GM18502 (cell line): ENCODE measurements around the gene TTLL9.

Experiments
- ATAC-seq: cut with Tn5 transposase; IDR thresholded peaks from one replicate; pipeline ENCODE4 v1.9.1; 2021; ENCODE audit warnings: mild to moderate bottlenecking; ENCODE audit not compliant: unreplicated experiment, poor library complexity

Gene TTLL9

DNA sequence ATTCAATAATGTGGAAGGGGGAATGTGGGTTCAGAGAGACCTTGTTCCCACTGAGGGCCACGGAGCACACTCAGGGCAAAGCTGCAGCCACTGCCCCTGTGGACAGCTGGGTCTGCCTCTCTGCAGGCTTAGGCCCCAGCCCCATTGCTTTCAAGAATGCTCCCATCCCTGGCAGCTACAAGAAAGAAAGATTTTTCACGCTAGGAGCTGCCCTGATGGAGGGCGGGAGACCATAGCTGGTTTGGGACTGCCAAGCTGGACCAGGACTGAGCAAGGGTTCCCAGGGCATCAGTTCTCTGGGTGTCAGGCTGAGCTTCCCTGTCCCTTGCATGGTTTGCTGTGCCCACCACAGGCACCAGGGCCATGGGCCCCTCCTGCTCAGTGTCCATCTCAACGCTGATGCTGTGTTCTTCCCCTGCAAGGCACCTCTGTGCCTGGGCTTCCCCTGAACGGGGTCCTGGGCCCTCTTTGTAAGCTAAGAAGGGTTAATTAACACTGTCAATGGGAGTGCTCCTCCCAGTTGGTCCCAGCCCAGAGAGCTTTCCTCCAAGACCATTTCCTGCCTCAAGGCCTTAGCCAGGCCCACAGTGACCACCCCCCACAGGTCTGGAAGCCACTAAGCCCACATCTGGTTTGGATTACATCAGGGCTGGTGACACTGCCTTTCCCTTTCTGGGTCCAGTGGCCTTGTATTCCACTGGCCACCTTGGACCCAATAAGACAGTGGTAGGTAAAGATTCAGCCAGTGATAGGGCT lies 33.4 kb upstream of the TTLL9 start:
- no peak for ATAC-seq

GRCh38 chr20:31837896-31838397 lies 32.5 kb upstream of the TTLL9 start:
- no peak for ATAC-seq

GRCh38 chr20:31838646-31839292 lies 31.7 kb upstream of the TTLL9 start:
- ATAC-seq: no peak

DNA sequence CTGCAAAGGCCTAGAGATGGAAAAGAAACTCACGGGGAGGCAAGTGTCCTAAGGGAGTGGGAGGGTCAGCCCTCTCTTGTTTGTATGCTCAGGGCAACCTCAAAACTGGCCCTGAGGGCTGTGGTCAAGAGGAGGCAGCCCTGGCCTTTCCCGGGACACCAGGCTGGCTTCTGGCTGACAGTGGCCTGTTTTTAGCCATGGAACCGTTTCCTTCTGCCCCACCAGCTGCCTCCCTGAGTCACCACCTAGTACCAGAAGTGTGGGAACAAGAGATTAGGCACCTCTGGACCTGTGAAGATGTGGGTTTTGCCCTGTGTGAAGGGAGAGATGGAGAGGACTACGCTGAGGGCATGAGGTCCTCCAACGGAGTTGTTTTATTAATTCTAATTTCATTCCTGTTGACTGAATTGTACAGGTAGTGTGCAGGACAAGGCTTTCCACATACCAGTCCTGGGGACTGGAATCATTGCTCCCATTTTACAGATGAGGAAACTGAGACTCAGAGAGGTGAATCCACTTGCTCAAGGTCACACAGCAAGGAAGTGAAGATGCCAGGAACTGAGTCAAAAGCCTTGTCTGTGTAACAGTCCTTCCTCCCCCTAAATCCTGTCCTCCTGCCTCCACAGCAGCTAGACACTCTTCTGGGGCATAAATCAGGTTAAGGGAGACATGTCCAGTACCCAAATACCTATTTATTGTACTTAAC lies 30.5 kb upstream of the TTLL9 start:
- ATAC-seq: no peak

- ATAC-seq: no peak
Observed at GRCh38 chr20:31840906-31841816, 29.3 kb upstream of the TTLL9 start.

- no peak for ATAC-seq
Observed at GRCh38 chr20:31841928-31842327, 28.5 kb upstream of the TTLL9 start.

DNA sequence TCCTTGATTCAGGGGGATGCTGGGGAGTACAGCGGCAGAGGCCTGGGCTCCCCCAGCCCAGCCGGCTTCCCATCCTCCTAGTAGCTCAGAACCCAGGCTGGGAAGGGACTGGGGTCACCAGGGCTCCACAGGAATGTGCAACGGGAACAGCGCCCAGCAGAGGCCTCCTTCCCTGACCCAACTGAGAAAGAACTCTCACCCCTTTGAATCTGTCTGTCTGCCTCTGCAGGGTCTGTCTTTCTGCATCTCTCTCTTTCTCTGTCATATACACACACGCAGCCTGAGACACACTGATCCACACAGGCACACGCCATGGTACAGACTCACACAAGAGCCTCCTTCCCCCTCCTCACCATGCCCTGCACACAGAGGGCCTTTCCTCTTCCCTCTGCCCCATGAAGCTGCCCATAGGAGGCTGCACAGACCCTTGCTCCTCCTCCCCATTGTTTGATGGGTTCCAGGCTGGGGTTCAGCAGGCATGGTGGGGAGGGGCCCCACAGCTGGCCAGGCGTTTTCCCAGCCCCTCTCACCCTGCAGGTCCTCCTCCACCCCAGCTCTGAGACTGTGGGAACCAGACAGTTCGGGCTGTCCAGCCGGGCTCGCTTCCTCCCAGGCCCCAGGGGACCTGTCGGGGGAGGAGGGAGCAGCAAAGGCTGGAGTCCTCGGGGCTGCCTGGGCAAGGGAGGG lies 27.8 kb upstream of the TTLL9 start:
- no peak for ATAC-seq

- no peak for ATAC-seq
Observed at GRCh38 chr20:31843288-31843687, 27.1 kb upstream of the TTLL9 start.

DNA sequence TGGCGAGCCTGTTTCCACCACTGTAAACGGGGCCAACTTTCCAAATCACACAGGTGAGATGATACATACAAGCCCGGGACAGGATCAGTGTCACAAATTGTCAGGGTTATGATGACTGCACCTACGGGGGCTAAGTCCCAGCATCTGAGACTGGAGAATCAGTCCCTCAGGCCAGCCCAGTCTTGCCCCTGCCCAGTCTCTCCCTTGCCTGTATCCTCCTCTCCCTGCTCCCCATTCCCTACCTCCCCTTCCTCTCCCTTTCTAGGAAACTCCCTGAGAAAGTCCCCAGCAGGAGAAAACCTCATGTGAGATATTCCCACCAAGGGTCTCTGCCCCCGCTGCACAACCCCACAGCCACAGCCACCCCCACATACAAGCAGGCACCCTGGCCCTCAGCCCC lies 26.6 kb upstream of the TTLL9 start:
- no peak for ATAC-seq

DNA sequence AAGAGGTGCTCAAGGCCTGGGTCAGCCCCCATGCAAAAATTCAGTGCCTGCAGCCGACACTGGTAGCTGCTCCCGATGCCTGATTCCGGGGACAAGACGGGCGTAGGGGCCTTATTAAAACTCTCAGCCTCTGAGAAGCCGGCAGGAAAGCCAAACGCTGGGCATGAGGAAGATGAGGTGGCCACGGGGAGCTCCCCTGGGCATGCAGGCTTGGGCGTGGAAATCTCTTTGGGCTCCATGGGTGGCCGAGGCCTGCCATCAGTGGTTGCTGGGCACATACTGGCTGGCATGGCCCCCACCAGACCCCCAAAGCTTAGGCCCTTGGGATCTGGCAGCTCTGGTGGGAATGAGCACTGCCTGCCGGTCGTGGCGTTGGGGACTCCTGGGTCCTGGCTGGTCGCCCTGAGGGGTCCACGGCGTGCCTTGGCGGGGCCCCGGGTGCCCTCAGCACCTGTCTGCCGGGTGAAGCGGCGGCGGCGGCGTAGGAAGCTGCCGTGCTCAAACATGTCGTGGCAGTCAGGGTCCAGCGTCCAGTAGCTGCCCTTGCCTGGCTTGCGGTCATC lies 25.6 kb upstream of the TTLL9 start:
- no peak for ATAC-seq

DNA sequence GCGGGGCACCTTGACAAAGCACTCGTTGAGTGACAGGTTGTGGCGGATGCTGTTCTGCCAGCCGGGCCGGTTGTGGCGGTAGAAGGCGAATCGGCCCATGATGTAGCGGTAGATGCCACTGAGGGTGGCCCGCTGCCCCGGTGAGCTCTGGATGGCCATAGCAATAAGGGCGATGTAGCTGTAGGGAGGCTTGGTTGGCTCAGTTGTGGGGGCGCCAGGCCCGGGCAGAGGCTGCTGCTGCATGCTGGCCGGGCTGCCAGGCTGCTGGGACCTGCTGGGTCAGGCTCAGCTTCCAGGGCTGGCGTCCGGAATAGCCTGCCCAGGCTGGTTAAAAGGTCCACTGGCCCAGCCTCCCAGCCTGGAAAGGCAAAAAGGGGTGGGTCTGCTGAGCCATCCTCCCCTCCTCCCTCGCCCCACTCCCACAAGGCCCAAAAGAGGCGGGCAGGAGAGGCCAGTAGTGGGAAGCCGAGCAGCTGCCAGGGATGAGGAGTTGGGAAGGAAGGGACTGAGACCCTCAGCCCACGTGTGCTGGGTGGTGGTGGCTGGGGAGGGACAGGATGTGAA lies 25.1 kb upstream of the TTLL9 start, which contains the start of gene FOXS1:
Gene FOXS1, minus strand, starts transcription at position 305 of the 564 bp plus-strand sequence. Its CDS starts 62 bp downstream, at position 243.
- ATAC-seq: no peak

GRCh38 chr20:31846793-31847138 lies 23.7 kb upstream of the TTLL9 start:
- no peak for ATAC-seq

DNA sequence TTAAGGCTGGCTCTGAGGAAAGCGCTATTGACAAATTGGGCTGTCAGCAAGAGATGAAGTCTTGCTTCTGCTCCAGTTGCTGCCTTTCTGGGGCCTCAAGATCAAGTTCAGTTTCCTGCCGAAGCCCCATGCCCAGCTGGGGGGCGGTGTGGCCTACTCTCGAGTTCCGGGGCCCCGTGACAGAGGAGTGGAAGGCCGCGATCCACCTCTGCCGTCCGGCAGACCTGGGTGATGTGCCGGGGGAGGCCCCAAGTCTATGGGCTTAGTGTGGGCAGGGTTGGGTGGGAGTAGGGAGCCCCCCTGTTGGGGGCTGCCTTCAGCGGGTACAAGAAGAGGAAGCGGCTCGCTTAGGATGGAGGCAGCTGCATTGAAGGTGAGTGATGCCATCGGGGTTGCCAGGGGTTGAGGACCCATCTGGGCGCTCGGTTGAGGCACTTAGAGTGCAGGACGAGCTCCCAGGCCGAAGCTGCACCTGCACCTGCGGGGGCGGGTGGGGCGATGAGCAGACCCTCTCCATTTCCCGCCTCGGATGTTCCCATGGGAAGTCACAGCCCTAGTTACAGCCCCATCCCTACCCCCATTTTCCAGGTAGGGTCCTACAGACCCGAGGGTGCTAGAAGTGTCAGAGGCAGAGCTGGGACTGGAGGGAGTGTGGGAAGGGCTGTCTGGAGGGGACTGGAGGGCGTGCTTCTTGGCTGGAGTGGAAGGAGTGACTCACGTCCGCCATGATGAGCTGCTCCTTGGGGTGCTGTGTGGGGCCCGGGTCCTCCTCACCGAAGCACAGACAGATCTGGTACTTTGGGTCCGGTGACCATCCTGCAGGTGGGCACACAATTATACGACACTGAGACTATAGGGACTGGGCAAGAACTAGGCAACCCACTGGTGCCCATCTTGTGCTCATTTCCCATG lies 22.1 kb upstream of the TTLL9 start:
- ATAC-seq: no peak

DNA sequence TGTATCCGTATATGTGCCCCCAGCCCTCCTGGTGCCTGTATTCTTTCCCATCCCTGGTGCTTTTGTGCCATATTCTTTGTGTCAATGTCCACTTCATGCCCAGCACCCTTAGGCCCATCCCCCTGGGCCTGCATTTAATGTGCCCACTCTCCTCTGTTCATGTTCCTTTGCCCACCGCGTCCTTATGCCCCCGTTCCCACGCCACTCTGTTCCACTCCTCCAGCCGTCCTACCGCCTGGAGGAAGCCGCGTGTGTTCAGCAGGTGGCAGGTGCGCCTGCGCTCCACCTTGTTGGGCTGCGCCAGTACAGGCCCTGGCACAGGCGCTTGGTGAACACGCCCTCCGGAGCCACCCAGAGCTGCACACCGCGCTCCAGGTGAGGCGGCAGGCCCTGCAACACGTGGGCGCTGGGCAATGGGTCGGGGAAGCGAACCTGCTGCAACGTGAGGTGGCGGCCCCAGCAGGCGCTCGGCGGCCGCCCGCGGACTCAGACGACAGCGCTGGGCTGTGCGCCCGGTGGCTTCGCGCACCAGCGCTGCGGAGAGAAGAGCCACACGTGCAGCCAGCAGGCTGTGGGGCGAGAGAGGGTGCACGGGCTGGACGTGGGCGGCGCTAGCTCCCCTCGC lies 21.0 kb upstream of the TTLL9 start:
- no peak for ATAC-seq

GRCh38 chr20:31851240-31851955 lies 19.0 kb upstream of the TTLL9 start:
- no peak for ATAC-seq

DNA sequence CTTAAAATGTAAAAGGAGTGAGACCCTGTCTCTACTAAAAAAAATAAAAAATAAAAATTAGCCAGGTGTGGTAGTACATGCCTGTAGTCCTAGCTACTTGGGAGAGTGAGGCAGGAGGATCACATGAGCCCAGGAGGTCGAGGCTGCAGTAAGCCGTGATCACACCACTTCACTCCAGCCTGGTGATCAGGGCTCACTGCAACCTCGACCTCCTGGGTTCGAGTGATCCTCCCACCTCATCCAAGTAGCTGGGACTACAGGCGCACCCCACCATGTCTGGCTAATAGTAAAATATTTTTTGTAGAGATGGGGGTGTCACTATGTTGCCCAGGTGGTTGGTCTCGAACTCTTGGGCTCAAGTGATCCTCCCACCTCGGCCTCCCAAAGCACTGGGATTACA lies 17.0 kb upstream of the TTLL9 start:
- no peak for ATAC-seq

- no peak for ATAC-seq
Observed at GRCh38 chr20:31856516-31856915, 13.9 kb upstream of the TTLL9 start.
